ENCODE data around the gene OR2T4. TPM values are rescaled to one million over a fixed set of nuclear protein-coding genes. Genes with fewer than 3 reads are reported as not detected.

The OR2T4 gene
- total RNA-seq (2022; extraction: Qiagen RNA extraction; ENCODE audit: low read depth) = not detected in 5 replicates

GRCh38 chr1:248361121-248361715 is at the start of gene OR2T4:
TSS of gene OR2T4 (plus strand) at chr1:248361665. CDS start at chr1:248361665, 0 bp downstream.

GRCh38 chr1:248324468-248324867 is 37.0 kb upstream of the OR2T4 start, which contains the start of gene OR2M7:
TSS of gene OR2M7 (minus strand) at chr1:248324568. CDS start at chr1:248324568, 0 bp downstream.

GRCh38 chr1:248348475-248348874 is 13.0 kb upstream of the OR2T4 start, which contains the start of gene OR14C36:
TSS of gene OR14C36 (plus strand) at chr1:248348775. CDS start at chr1:248348775, 0 bp downstream.

GRCh38 chr1:248375446-248375845 is 14.0 kb downstream of the OR2T4 start, which contains the start of gene OR2T6:
TSS of gene OR2T6 (plus strand) at chr1:248375746. CDS start at chr1:248387609, 11,863 bp downstream.

GRCh38 chr1:248402748-248403147 is 41.3 kb downstream of the OR2T4 start, which contains the start of gene OR2T1:
TSS of gene OR2T1 (plus strand) at chr1:248403048. CDS start at chr1:248406148, 3,100 bp downstream.

Other genes with a start within 250 kb of the OR2T4 start
- not detected in 5 replicates for gene OR2M5, start 216.5 kb upstream of the OR2T4 start, total RNA-seq (2022; extraction: Qiagen RNA extraction; ENCODE audit: low read depth)
- not detected in 5 replicates for gene OR2M2, start 186.8 kb upstream of the OR2T4 start, total RNA-seq (2022; extraction: Qiagen RNA extraction; ENCODE audit: low read depth)
- not detected in 5 replicates for gene OR2M3, start 164.4 kb upstream of the OR2T4 start, total RNA-seq (2022; extraction: Qiagen RNA extraction; ENCODE audit: low read depth)
- not detected in 5 replicates for gene OR2M4, start 130.2 kb upstream of the OR2T4 start, total RNA-seq (2022; extraction: Qiagen RNA extraction; ENCODE audit: low read depth)
- not detected in 5 replicates for gene OR2T33, start 83.7 kb upstream of the OR2T4 start, total RNA-seq (2022; extraction: Qiagen RNA extraction; ENCODE audit: low read depth)
- not detected in 5 replicates for gene OR2T12, start 58.2 kb upstream of the OR2T4 start, total RNA-seq (2022; extraction: Qiagen RNA extraction; ENCODE audit: low read depth)
- not detected in 5 replicates for gene OR2M7, start 37.1 kb upstream of the OR2T4 start, total RNA-seq (2022; extraction: Qiagen RNA extraction; ENCODE audit: low read depth)
- not detected in 5 replicates for gene OR14C36, start 12.9 kb upstream of the OR2T4 start, total RNA-seq (2022; extraction: Qiagen RNA extraction; ENCODE audit: low read depth)
- gene OR2T6, start 14.1 kb downstream of the OR2T4 start, total RNA-seq (2022; extraction: Qiagen RNA extraction; ENCODE audit: low read depth) = not detected in 5 replicates
- gene OR2T1, start 41.4 kb downstream of the OR2T4 start, total RNA-seq (2022; extraction: Qiagen RNA extraction; ENCODE audit: low read depth) = not detected in 5 replicates
- not detected in 5 replicates for gene OR2T2, start 84.0 kb downstream of the OR2T4 start, total RNA-seq (2022; extraction: Qiagen RNA extraction; ENCODE audit: low read depth)
- not detected in 5 replicates for gene OR2T3, start 111.7 kb downstream of the OR2T4 start, total RNA-seq (2022; extraction: Qiagen RNA extraction; ENCODE audit: low read depth)
- gene OR2T5, start 126.9 kb downstream of the OR2T4 start, total RNA-seq (2022; extraction: Qiagen RNA extraction; ENCODE audit: low read depth) = not detected in 5 replicates
- not detected in 5 replicates for gene OR2G6, start 146.4 kb downstream of the OR2T4 start, total RNA-seq (2022; extraction: Qiagen RNA extraction; ENCODE audit: low read depth)
- gene OR2T29, start 201.1 kb downstream of the OR2T4 start, total RNA-seq (2022; extraction: Qiagen RNA extraction; ENCODE audit: low read depth) = not detected in 5 replicates
- gene OR2T34, start 213.1 kb downstream of the OR2T4 start, total RNA-seq (2022; extraction: Qiagen RNA extraction; ENCODE audit: low read depth) = not detected in 5 replicates
- gene OR2T10, start 236.0 kb downstream of the OR2T4 start, total RNA-seq (2022; extraction: Qiagen RNA extraction; ENCODE audit: low read depth) = not detected in 5 replicates

Measured in A549 treated with CpdA at 1 μM for 4 hours (cell line).